ENCODE results near the gene TPSB2.

The TPSB2 gene

DNA sequence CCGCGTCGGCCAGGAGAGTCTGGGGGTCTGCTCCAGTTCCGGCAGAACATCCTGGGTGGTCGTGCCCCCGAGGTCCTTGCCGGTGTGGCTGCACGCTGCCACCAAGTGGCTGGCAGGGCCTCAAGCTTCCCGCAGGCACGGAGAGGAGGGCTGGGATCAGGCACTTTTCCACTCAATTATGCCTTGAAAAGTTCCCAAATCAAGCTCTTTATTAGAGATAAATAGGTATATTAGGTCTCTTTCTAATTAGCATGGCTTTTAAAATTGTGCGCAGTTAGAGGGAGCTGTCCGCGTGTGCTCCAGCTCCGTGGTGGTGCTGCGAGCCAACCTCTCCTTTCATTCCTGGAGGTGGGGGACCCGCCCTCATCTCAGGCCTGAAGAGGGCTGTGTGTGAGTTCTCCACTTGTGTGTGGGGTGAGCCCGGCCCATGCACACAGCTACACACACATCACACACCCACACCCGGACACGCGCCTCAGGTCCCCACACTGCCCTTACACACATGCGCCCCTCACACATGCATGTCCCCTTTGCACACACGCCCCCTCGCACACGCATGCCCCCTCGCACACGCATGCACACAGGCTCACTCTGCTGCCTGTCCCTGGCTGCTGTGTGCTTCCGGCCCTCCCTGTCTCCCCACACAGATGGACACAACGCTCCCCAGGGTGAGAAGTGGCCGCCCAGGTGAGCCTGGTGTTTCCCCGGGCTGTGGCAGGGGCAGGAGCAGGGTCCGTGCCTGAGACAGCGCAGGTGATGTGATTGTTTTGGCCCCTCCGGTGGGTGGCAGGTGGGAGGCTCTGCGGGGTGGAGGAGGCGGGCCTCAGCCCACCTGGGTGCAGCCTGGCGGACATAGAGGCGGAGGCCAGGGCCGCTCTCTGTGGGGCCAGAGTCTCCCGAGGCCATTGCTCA lies 48.3 kb downstream of the TPSB2 start:
- DNase-seq = no peak

- DNase-seq = no peak
Observed at GRCh38 chr16:1180549-1181403, 49.2 kb downstream of the TPSB2 start.
